Coronary artery (tissue), 2 donors: Measurements from ENCODE around the gene RAPGEF5.

Source experiments
- DNase-seq: peaks from one replicate; pipeline ENCODE4 v3.0.0-alpha.2; 2017; ENCODE audit warnings: low spot score
- H3K27ac ChIP-seq, 2 donors: fragments of 200-600 bp; sonication (generic); one replicate each; pipeline ENCODE4 v1.5.1; 2016 to 2019
- H3K4me3 ChIP-seq: fragments of 200-600 bp; sonication (generic); 2 replicates; pipeline ENCODE4 v1.5.1; 2016; ENCODE audit warnings: mild to moderate bottlenecking, moderate library complexity
- TF ChIP-seq, protein P1 (sequence below): fragments of 200-600 bp; sonication (generic); IDR thresholded peaks from one replicate; pipeline ENCODE4 v1.5.1; 2019; ENCODE audit warnings: antibody characterized with exemption

RAPGEF5 gene

GRCh38 chr7:22378199-22378980 lies 21.4 kb upstream of the RAPGEF5 start:
- DNase-seq: no peak
- no peak overlapping the region for H3K27ac ChIP-seq
- TF ChIP-seq, protein P1, sequence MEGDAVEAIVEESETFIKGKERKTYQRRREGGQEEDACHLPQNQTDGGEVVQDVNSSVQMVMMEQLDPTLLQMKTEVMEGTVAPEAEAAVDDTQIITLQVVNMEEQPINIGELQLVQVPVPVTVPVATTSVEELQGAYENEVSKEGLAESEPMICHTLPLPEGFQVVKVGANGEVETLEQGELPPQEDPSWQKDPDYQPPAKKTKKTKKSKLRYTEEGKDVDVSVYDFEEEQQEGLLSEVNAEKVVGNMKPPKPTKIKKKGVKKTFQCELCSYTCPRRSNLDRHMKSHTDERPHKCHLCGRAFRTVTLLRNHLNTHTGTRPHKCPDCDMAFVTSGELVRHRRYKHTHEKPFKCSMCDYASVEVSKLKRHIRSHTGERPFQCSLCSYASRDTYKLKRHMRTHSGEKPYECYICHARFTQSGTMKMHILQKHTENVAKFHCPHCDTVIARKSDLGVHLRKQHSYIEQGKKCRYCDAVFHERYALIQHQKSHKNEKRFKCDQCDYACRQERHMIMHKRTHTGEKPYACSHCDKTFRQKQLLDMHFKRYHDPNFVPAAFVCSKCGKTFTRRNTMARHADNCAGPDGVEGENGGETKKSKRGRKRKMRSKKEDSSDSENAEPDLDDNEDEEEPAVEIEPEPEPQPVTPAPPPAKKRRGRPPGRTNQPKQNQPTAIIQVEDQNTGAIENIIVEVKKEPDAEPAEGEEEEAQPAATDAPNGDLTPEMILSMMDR: no peak

DNA sequence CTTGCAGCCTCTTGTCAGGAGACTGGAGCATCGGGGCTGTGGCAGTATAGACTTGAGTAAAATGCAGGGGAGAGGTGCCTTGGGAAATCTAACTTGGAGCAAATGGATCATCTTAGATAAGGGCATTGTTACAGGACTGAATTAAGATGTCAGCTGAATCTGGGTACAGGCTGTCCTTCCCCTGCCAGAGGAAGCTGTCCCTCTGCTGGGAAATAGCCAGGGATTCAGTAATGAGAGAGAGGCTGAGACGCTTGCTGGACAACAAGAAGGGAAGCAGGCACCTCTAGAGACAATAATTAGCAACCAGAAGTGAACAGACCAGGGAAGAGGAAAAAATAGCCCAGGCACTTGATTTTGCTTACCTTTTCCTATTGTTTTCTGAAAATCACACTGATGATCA lies 20.7 kb upstream of the RAPGEF5 start:
- no peak overlapping the region for H3K4me3 ChIP-seq
- no peak overlapping the region for H3K27ac ChIP-seq
- no peak for DNase-seq
- TF ChIP-seq, protein P1: no peak

More at GRCh38 chr7:22378199-22378980, 21.4 kb upstream of the RAPGEF5 start:
- H3K4me3 ChIP-seq: no peak overlapping the region

GRCh38 chr7:22375359-22376048 lies 18.6 kb upstream of the RAPGEF5 start:
- no peak overlapping the region for H3K4me3 ChIP-seq
- no peak for DNase-seq
- no peak overlapping the region for H3K27ac ChIP-seq
- TF ChIP-seq, protein P1: no peak

GRCh38 chr7:22373911-22374310 lies 17.0 kb upstream of the RAPGEF5 start:
- DNase-seq: no peak
- H3K27ac ChIP-seq: no peak overlapping the region
- H3K4me3 ChIP-seq: no peak overlapping the region
- TF ChIP-seq, protein P1: no peak

DNA sequence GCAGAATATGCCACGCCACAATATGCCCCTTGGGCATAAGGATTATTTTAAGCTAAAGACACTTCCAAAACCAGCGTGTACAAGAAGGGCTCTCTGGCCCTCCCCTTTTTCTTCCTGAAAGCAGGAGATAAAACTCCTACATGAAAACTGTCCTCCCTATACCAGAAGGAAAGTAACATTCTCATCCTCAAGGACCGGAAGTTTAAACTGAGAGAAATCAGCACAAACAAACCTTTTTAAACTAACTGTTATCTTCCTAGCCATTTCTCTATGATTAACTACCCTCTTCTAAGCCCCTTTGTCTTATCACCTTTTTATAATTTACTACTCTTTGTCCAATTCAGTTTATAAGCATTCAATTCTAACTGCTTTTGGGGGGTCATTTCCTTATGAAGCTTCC lies 16.4 kb upstream of the RAPGEF5 start:
- H3K4me3 ChIP-seq: no peak overlapping the region
- DNase-seq: no peak
- TF ChIP-seq, protein P1: no peak
- H3K27ac ChIP-seq: no peak overlapping the region

DNA sequence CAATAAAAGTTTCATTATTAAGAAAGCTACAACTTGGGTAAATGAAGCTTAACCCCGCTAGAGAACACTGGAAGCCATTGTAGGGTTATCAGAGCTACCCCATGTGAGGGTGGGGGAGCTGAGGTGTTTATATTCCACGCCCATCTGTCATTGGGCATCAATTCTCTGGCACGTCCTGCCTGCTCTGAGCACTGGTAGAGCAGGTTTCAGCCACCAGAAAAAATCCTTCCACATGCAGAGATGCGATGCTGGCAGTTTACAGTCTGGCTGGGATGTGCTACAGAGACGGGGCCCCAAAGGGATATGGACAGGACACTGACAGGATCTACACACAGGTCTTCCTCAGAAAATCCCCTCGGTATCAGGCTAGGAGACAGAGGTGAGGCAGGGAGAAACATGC lies 15.9 kb upstream of the RAPGEF5 start:
- Histone ChIP-seq H3K4me3 (no peak overlapping the region), H3K27ac (no peak overlapping the region)
- DNase-seq: no peak
- TF ChIP-seq, protein P1: no peak

DNA sequence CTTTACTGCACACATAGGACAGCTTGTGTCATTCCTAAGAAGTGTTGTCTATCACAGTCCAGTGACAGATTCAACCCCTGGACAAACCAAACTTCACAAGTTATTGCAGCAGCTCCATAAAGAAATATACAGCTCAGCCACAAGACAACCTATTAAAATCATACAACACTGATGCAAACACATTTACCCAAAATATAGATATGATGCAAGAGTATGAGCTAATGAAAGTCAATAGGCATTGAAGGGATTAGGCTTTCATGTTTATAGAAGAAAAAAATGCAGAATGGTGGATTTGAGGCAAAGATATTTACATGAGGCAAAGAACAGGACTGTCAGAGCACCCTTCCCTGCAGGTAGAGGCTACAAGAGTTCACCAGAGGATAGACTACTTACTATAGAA lies 14.9 kb upstream of the RAPGEF5 start:
- TF ChIP-seq, protein P1: no peak
- H3K27ac ChIP-seq: no peak overlapping the region
- no peak overlapping the region for H3K4me3 ChIP-seq
- DNase-seq: no peak
